Activated CD4-positive, CD25-positive, alpha-beta regulatory T cell treated with anti-CD3 and anti-CD28 coated beads, Interleukin-2, amount 50 U/mL, for 72 hours (primary cell): ENCODE measurements around the gene GORASP2.

Experiments
- DNase-seq: peaks from one replicate; pipeline ENCODE4 v3.0.0; 2021

GORASP2 gene

GRCh38 chr2:170968205-170969003, 39.4 kb downstream of the GORASP2 start:
- DNase-seq: no peak

GRCh38 chr2:170969030-170969429, 40.0 kb downstream of the GORASP2 start:
- no peak for DNase-seq

- no peak for DNase-seq
These were observed 40.9 kb downstream of the GORASP2 start for GRCh38 chr2:170969872-170970496.

- no peak for DNase-seq
These were observed 42.0 kb downstream of the GORASP2 start for GRCh38 chr2:170971071-170971470.

GRCh38 chr2:170972296-170973224, 43.5 kb downstream of the GORASP2 start:
- DNase-seq: no peak

- DNase-seq: no peak
These were observed 44.1 kb downstream of the GORASP2 start for GRCh38 chr2:170973225-170973491.

- DNase-seq: peak; percentile 85
These were observed 44.6 kb downstream of the GORASP2 start for GRCh38 chr2:170973492-170974303.

- DNase-seq: no peak
These were observed 45.4 kb downstream of the GORASP2 start for GRCh38 chr2:170974304-170974993.

GRCh38 chr2:170975127-170975942, 46.3 kb downstream of the GORASP2 start:
- no peak for DNase-seq

GRCh38 chr2:170975943-170976270, 46.9 kb downstream of the GORASP2 start:
- no peak for DNase-seq

- DNase-seq: no peak
These were observed 55.0 kb downstream of the GORASP2 start for GRCh38 chr2:170984079-170984478.

GRCh38 chr2:170985407-170985806, 56.4 kb downstream of the GORASP2 start:
- no peak for DNase-seq

GRCh38 chr2:170986566-170987258, 57.7 kb downstream of the GORASP2 start:
- no peak for DNase-seq

- no peak for DNase-seq
These were observed 62.5 kb downstream of the GORASP2 start for GRCh38 chr2:170991398-170992182.

GRCh38 chr2:170996316-170996715, 67.3 kb downstream of the GORASP2 start:
- no peak for DNase-seq

- no peak for DNase-seq
These were observed 69.0 kb downstream of the GORASP2 start for GRCh38 chr2:170997893-170998597.

- DNase-seq: no peak
These were observed 70.6 kb downstream of the GORASP2 start for GRCh38 chr2:170999654-171000053.

GRCh38 chr2:171004363-171004762, 75.3 kb downstream of the GORASP2 start:
- DNase-seq: no peak

GRCh38 chr2:171004833-171005232, 75.8 kb downstream of the GORASP2 start:
- DNase-seq: no peak
